ENCODE results near the gene TAF3.

Gene TAF3

GRCh38 chr10:8060704-8061121 lies 242.4 kb downstream of the TAF3 start:
- DNase-seq, result no peak

- peak; percentile 81 for DNase-seq
Measured at GRCh38 chr10:8061274-8062211, 243.2 kb downstream of the TAF3 start.

- DNase-seq, result no peak
Measured at GRCh38 chr10:8063128-8063908, 245.0 kb downstream of the TAF3 start.

GRCh38 chr10:8063935-8064334 lies 245.6 kb downstream of the TAF3 start:
- no peak for DNase-seq

- DNase-seq, result no peak
Measured at GRCh38 chr10:8064436-8064835, 246.1 kb downstream of the TAF3 start.

GRCh38 chr10:8065651-8066050 lies 247.3 kb downstream of the TAF3 start:
- DNase-seq, result no peak

- DNase-seq, result no peak
Measured at GRCh38 chr10:8066124-8066523, 247.8 kb downstream of the TAF3 start.

Data from activated CD8-positive, alpha-beta memory T cell treated with anti-CD3 and anti-CD28 coated beads, Interleukin-2, amount 50 U/mL, for 48 hours (primary cell).